ENCODE measurements around the gene CRELD1.
"Not testable (repeated sequence)": the region's sequence is repeated elsewhere in the genome, so short reads cannot be mapped to it uniquely, and the experiment has no call there.

The CRELD1 gene

GRCh38 chr3:9938966-9939365 lies 5.3 kb downstream of the CRELD1 start:
- no peaks in the 10 kb centered on the region for H3K9me3 ChIP-seq (ENCODE audit: insufficient read depth, low read depth, low read length)
- no peaks in the 10 kb centered on the region for H3K27me3 ChIP-seq (ENCODE audit: insufficient read depth, low read length)
- no peak overlapping the region for H3K9ac ChIP-seq (ENCODE audit: low read depth, low read length)
- peaks cover 9% of the 10 kb centered on the region; the same call in 1 of the 2 replicates for H3K36me3 ChIP-seq (ENCODE audit: insufficient read depth, low read depth, low read length)
- no peak overlapping the region for H3K27ac ChIP-seq (ENCODE audit: low read length)
- H3K4me3 ChIP-seq (ENCODE audit: low read length), result no peak overlapping the region
- H3K4me1 ChIP-seq (ENCODE audit: insufficient read depth, low read length), result peaks cover 3% of the 10 kb centered on the region; the same call in 1 of the 2 replicates

GRCh38 chr3:9939906-9940305 lies 6.3 kb downstream of the CRELD1 start:
- not testable (repeated sequence) for H3K9me3 ChIP-seq (ENCODE audit: insufficient read depth, low read depth, low read length); H3K27me3 ChIP-seq (ENCODE audit: insufficient read depth, low read length); H3K27ac ChIP-seq (ENCODE audit: low read length); H3K4me1 ChIP-seq (ENCODE audit: insufficient read depth, low read length); H3K9ac ChIP-seq (ENCODE audit: low read depth, low read length); H3K4me3 ChIP-seq (ENCODE audit: low read length); H3K36me3 ChIP-seq (ENCODE audit: insufficient read depth, low read depth, low read length)

GRCh38 chr3:9940746-9941145 lies 7.1 kb downstream of the CRELD1 start:
- H3K4me1 ChIP-seq (ENCODE audit: insufficient read depth, low read length), result no peaks in the 10 kb centered on the region
- no peaks in the 10 kb centered on the region for H3K27me3 ChIP-seq (ENCODE audit: insufficient read depth, low read length)
- H3K36me3 ChIP-seq (ENCODE audit: insufficient read depth, low read depth, low read length), result peaks cover 9% of the 10 kb centered on the region; the same call in 1 of the 2 replicates
- no peaks in the 10 kb centered on the region for H3K9me3 ChIP-seq (ENCODE audit: insufficient read depth, low read depth, low read length)
- H3K27ac ChIP-seq (ENCODE audit: low read length), result no peak overlapping the region
- H3K9ac ChIP-seq (ENCODE audit: low read depth, low read length), result no peak overlapping the region
- no peak overlapping the region for H3K4me3 ChIP-seq (ENCODE audit: low read length)

GRCh38 chr3:9942164-9942563 lies 8.5 kb downstream of the CRELD1 start:
- no peaks in the 10 kb centered on the region for H3K36me3 ChIP-seq (ENCODE audit: insufficient read depth, low read depth, low read length)
- H3K4me3 ChIP-seq (ENCODE audit: low read length), result no peak overlapping the region
- H3K9ac ChIP-seq (ENCODE audit: low read depth, low read length), result no peak overlapping the region
- H3K4me1 ChIP-seq (ENCODE audit: insufficient read depth, low read length), result no peaks in the 10 kb centered on the region; the same call in 1 of the 2 replicates
- H3K9me3 ChIP-seq (ENCODE audit: insufficient read depth, low read depth, low read length), result no peaks in the 10 kb centered on the region
- no peak overlapping the region for H3K27ac ChIP-seq (ENCODE audit: low read length)
- no peaks in the 10 kb centered on the region for H3K27me3 ChIP-seq (ENCODE audit: insufficient read depth, low read length)

DNA sequence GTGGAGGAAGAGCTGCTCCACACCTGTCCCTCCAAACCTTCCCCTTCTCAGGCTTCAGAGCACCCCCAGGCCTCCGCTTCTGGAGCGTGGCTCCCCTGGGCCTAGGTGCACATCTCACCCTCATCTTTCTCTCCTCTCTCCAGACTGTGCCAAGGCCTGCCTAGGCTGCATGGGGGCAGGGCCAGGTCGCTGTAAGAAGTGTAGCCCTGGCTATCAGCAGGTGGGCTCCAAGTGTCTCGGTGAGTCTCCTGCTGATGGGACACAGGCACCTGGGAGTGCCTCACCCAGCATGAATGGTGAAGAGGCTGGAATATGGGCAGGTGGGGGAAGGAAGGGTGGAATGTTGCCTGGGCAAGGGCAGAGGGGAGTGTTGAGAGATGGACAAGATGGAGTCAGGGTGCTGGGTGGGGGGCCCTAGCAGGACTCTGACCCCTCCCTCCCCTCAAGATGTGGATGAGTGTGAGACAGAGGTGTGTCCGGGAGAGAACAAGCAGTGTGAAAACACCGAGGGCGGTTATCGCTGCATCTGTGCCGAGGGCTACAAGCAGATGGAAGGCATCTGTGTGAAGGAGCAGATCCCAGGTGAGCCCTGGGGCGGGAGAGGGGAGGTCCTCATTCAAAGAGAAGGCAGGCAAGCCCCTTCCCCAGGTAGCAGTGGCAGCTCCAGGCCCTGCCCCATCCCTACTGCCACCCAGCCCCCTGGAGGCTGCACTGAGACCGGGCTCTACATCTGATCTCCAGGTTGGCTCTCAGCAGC lies 9.5 kb downstream of the CRELD1 start:
- Histone ChIP-seq H3K36me3 (ENCODE audit: insufficient read depth, low read depth, low read length) (no peaks in the 10 kb centered on the region; the same call in 1 of the 2 replicates), H3K27ac (ENCODE audit: low read length) (no peak overlapping the region), H3K9me3 (ENCODE audit: insufficient read depth, low read depth, low read length) (no peaks in the 10 kb centered on the region)

GRCh38 chr3:9944271-9944670 lies 10.6 kb downstream of the CRELD1 start:
- H3K9ac ChIP-seq (ENCODE audit: low read depth, low read length), result no peak overlapping the region
- H3K27ac ChIP-seq (ENCODE audit: low read length), result no peak overlapping the region
- H3K4me3 ChIP-seq (ENCODE audit: low read length), result no peak overlapping the region
- H3K4me1 ChIP-seq (ENCODE audit: insufficient read depth, low read length), result no peaks in the 10 kb centered on the region; the same call in 1 of the 2 replicates
- no peaks in the 10 kb centered on the region; the same call in 1 of the 2 replicates for H3K27me3 ChIP-seq (ENCODE audit: insufficient read depth, low read length)
- no peaks in the 10 kb centered on the region for H3K9me3 ChIP-seq (ENCODE audit: insufficient read depth, low read depth, low read length)
- H3K36me3 ChIP-seq (ENCODE audit: insufficient read depth, low read depth, low read length), result peaks cover 5% of the 10 kb centered on the region

More for the DNA sequence above, 9.5 kb downstream of the CRELD1 start:
- Histone ChIP-seq H3K27me3 (ENCODE audit: insufficient read depth, low read length) (no peaks in the 10 kb centered on the region; the same call in 1 of the 2 replicates), H3K4me3 (ENCODE audit: low read length) (no peak overlapping the region), H3K9ac (ENCODE audit: low read depth, low read length) (no peak overlapping the region), H3K4me1 (ENCODE audit: insufficient read depth, low read length) (no peaks in the 10 kb centered on the region; the same call in 1 of the 2 replicates)

GRCh38 chr3:9945358-9945757 lies 11.7 kb downstream of the CRELD1 start:
- Histone ChIP-seq H3K36me3 (ENCODE audit: insufficient read depth, low read depth, low read length) (peaks cover 12% of the 10 kb centered on the region), H3K4me1 (ENCODE audit: insufficient read depth, low read length) (no peaks in the 10 kb centered on the region; the same call in 1 of the 2 replicates), H3K9me3 (ENCODE audit: insufficient read depth, low read depth, low read length) (no peaks in the 10 kb centered on the region), H3K9ac (ENCODE audit: low read depth, low read length) (no peak overlapping the region), H3K27ac (ENCODE audit: low read length) (no peak overlapping the region), H3K27me3 (ENCODE audit: insufficient read depth, low read length) (no peaks in the 10 kb centered on the region; the same call in 1 of the 2 replicates), H3K4me3 (ENCODE audit: low read length) (no peak overlapping the region)

- Histone ChIP-seq H3K9me3 (ENCODE audit: insufficient read depth, low read depth, low read length) (no peaks in the 10 kb centered on the region), H3K9ac (ENCODE audit: low read depth, low read length) (peak overlapping the region; percentile 68), H3K36me3 (ENCODE audit: insufficient read depth, low read depth, low read length) (peaks cover 12% of the 10 kb centered on the region), H3K27ac (ENCODE audit: low read length) (no peak overlapping the region), H3K4me3 (ENCODE audit: low read length) (peak overlapping the region; percentile 69), H3K4me1 (ENCODE audit: insufficient read depth, low read length) (no peaks in the 10 kb centered on the region; the same call in 1 of the 2 replicates), H3K27me3 (ENCODE audit: insufficient read depth, low read length) (peaks cover 2% of the 10 kb centered on the region; the same call in 1 of the 2 replicates)
Observed at GRCh38 chr3:9946112-9947024, 12.7 kb downstream of the CRELD1 start.

DNA sequence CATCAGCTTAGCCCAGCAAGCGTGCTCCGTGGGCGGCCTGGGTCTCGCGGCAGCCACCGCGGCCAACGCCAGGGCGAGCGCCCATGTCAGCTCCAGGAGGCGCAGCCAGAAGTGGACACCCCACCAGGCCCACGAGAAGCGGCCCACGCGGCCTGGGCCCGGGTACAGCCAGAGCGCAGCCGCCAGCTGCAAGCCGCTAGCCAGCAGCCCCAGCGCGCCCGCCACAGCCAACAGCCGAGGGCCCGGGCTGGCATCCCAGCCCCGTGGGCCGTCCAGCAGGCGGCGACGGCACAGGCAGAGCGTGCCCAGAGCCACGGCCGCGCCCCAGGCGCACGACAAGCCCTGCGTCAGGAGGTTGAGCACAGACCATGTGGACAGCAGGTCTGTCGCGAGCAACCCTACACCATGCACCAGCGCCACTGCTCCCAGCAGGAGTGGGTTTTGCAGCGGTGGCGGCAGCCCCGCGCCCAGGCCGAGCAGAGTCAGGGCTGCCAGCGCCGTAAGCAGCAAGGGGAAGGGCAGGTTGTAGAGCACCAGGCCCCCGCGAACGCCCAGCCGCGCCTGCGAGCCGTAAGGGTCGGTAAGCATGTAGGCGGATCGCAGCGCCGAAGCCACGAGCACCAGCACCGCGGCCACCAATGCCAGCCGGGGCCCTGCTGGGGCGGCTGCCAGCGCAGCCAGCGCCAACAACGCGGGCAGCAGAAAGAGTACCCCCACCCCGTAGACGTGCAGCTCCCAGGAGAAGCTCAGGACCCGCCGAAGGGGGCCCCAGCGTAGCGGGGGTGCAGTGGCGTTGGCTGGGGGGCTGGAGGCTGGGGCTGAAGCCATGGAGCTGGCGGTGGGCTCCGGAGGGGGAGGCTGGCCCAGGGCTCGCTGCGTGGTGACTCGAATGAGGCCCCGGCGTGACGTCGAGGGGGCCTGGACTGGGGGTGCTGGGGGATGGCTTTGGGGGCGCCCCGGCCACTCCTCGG lies 13.7 kb downstream of the CRELD1 start:
- Histone ChIP-seq H3K36me3 (ENCODE audit: insufficient read depth, low read depth, low read length) (peaks cover 12% of the 10 kb centered on the region), H3K27ac (ENCODE audit: low read length) (no peak overlapping the region), H3K9ac (ENCODE audit: low read depth, low read length) (no peak overlapping the region; the same call in 1 of the 2 replicates), H3K9me3 (ENCODE audit: insufficient read depth, low read depth, low read length) (no peaks in the 10 kb centered on the region), H3K4me1 (ENCODE audit: insufficient read depth, low read length) (no peaks in the 10 kb centered on the region; the same call in 1 of the 2 replicates), H3K4me3 (ENCODE audit: low read length) (peak overlapping the region; percentile 69), H3K27me3 (ENCODE audit: insufficient read depth, low read length) (peaks cover 6% of the 10 kb centered on the region; the same call in 1 of the 2 replicates)

DNA sequence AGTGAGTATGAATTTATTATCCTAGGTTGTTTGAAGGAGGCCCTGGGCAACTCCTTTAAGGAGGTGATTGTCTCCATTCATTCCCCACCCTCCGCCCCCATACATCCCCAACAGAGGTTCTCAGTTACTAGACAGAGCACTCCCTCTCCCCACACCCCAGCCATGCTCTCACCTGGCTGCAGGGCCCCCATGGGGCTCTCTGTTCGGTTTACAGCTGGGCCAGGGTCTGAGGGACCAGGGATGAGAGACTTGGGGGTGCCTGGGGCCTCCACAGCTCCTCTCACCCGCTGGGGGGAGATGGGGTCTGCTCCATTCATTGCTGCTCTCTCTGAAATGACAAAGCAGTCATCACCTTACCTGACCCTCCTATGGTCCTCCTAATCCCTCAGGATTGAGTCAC lies 15.0 kb downstream of the CRELD1 start:
- no peak overlapping the region for H3K4me3 ChIP-seq (ENCODE audit: low read length)
- H3K9me3 ChIP-seq (ENCODE audit: insufficient read depth, low read depth, low read length), result no peaks in the 10 kb centered on the region
- H3K9ac ChIP-seq (ENCODE audit: low read depth, low read length), result no peak overlapping the region
- H3K36me3 ChIP-seq (ENCODE audit: insufficient read depth, low read depth, low read length), result peaks cover 12% of the 10 kb centered on the region
- no peaks in the 10 kb centered on the region; the same call in 1 of the 2 replicates for H3K4me1 ChIP-seq (ENCODE audit: insufficient read depth, low read length)
- H3K27me3 ChIP-seq (ENCODE audit: insufficient read depth, low read length), result peaks cover 14% of the 10 kb centered on the region; the same call in 1 of the 2 replicates
- H3K27ac ChIP-seq (ENCODE audit: low read length), result no peak overlapping the region
